PC-9 (cell line): Measurements from ENCODE around the gene LENG8.

Experiments used
- CTCF ChIP-seq: fragments of 200-600 bp; sonication (generic); conservative IDR thresholded peaks from 2 replicates; pipeline ENCODE4 v1.6.1; 2017; ENCODE audit warnings: mixed run types, antibody characterized with exemption, mild to moderate bottlenecking, moderate library complexity
- EZH2 ChIP-seq: fragments of 200-600 bp; sonication (generic); IDR thresholded peaks from 2 replicates; pipeline ENCODE4 v1.8.0; 2017; ENCODE audit warnings: antibody characterized with exemption, low read depth

- TF ChIP-seq EZH2 (no peak), CTCF (no peak)
These were observed 10.6 kb downstream of the LENG8 start for GRCh38 chr19:54459282-54460229.
